ENCODE data around the gene POLR2M. TPM values are rescaled to one million over a fixed set of nuclear protein-coding genes. Genes with fewer than 3 reads are reported as not detected.

The POLR2M gene
- total and polyA plus RNA-seq, 2 donors (not counting 1 experiment from before 2014, with no cell fraction given): 17.0 to 67.4 TPM

DNA sequence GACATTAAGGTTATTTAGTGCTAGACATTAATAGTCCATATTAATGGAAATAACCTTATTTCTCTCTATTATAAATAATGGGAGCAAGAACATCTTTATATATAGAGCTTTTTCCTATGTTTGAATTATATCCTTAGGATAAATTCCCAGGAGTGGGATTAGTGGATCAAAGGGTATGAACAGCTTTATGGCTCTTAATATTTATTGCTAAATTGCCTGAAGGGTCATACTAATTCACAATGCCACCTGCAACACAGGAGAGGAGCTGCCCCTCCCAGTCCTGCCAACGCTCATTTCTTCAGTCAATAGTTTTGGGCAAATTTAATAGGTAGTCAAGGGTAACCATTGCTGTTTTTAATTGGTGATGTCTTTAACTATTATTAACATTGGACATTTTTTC lies 48.9 kb upstream of the POLR2M start:
- POLR2A ChIA-PET: no interaction called here
- no peaks in the 10 kb centered on the region for H3K79me2 ChIP-seq (ENCODE audit: control insufficient read depth, insufficient read depth, low read length)
- WGBS (ENCODE audit: insufficient coverage): no CpG with 5 or more reads among the region's 1 CpG
- no peak overlapping the region for H2AFZ ChIP-seq (ENCODE audit: insufficient read depth, low read depth, low read length, poor library complexity, severe bottlenecking)
- intact Hi-C loops (cut with micrococcal nuclease): loop anchor here (5.0 kb wide), 1 partner anchor 95 kb away; no protein-coding TSS in a partner anchor
- H3K4me3 ChIP-seq (ENCODE audit: control extremely low read depth in 1 of 5, extremely low read depth in 1 of 5, insufficient read depth in 1 of 5, low read depth in 2 of 5, low read length in 4 of 5): no peak overlapping the region
- H3K27me3 Mint-ChIP-seq: peaks cover 12% of the 10 kb centered on the region
- ATAC-seq (ENCODE audit: low read depth): no peak
- H3K4me1 ChIP-seq (ENCODE audit: control insufficient read depth in 2 of 2, insufficient read depth in 2 of 2, low read length in 2 of 2): no peaks in the 10 kb centered on the region
- H3K27me3 ChIP-seq (replicated peaks in 1 of 4; ENCODE audit: control extremely low read depth in 1 of 4, control insufficient read depth in 3 of 4, insufficient read depth in 4 of 4, low read length in 3 of 4): no peaks in the 10 kb centered on the region
- TF ChIP-seq EZH2 (IDR thresholded peaks at IDR 0.05; ENCODE audit: borderline replicate concordance, insufficient read depth, low read depth, low read length, poor library complexity, severe bottlenecking): no peak
- TF ChIP-seq, protein P1, sequence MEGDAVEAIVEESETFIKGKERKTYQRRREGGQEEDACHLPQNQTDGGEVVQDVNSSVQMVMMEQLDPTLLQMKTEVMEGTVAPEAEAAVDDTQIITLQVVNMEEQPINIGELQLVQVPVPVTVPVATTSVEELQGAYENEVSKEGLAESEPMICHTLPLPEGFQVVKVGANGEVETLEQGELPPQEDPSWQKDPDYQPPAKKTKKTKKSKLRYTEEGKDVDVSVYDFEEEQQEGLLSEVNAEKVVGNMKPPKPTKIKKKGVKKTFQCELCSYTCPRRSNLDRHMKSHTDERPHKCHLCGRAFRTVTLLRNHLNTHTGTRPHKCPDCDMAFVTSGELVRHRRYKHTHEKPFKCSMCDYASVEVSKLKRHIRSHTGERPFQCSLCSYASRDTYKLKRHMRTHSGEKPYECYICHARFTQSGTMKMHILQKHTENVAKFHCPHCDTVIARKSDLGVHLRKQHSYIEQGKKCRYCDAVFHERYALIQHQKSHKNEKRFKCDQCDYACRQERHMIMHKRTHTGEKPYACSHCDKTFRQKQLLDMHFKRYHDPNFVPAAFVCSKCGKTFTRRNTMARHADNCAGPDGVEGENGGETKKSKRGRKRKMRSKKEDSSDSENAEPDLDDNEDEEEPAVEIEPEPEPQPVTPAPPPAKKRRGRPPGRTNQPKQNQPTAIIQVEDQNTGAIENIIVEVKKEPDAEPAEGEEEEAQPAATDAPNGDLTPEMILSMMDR (IDR thresholded peaks at IDR 0.05): no peak
- H3K36me3 ChIP-seq (replicated peaks in 1 of 2; ENCODE audit: control extremely low read depth in 1 of 2, control insufficient read depth in 1 of 2, extremely low read depth in 1 of 2, insufficient read depth in 2 of 2, low read length in 1 of 2): no peaks in the 10 kb centered on the region
- no peak overlapping the region for H3K4me3 Mint-ChIP-seq
- H3K9ac ChIP-seq (ENCODE audit: low read length): no peak overlapping the region
- H3K27ac Mint-ChIP-seq: no peak overlapping the region
- no peaks in the 10 kb centered on the region for H4K20me1 ChIP-seq (ENCODE audit: control insufficient read depth, insufficient read depth, low read length, poor library complexity, severe bottlenecking)
- no peaks in the 10 kb centered on the region for H3K9me3 Mint-ChIP-seq (ENCODE audit: insufficient read depth)
- no peak for DNase-seq
- no peak overlapping the region for H3K4me2 ChIP-seq (replicated peaks; ENCODE audit: low read depth, low read length, poor library complexity, severe bottlenecking)
- no peak overlapping the region for H3K27ac ChIP-seq (ENCODE audit: low read length in 2 of 2)
- no peaks in the 10 kb centered on the region for H3K9me3 ChIP-seq (ENCODE audit: control extremely low read depth in 1 of 3, control insufficient read depth in 2 of 3, insufficient read depth in 1 of 3, low read length in 2 of 3)
- no peaks in the 10 kb centered on the region for H3K4me1 Mint-ChIP-seq
- CTCF ChIA-PET: interaction anchor here (1.8 to 5.0 kb wide), 3 partner anchors 7 to 99 kb away, joined by 5 to 33 read pairs (median 6); no protein-coding TSS in a partner anchor

DNA sequence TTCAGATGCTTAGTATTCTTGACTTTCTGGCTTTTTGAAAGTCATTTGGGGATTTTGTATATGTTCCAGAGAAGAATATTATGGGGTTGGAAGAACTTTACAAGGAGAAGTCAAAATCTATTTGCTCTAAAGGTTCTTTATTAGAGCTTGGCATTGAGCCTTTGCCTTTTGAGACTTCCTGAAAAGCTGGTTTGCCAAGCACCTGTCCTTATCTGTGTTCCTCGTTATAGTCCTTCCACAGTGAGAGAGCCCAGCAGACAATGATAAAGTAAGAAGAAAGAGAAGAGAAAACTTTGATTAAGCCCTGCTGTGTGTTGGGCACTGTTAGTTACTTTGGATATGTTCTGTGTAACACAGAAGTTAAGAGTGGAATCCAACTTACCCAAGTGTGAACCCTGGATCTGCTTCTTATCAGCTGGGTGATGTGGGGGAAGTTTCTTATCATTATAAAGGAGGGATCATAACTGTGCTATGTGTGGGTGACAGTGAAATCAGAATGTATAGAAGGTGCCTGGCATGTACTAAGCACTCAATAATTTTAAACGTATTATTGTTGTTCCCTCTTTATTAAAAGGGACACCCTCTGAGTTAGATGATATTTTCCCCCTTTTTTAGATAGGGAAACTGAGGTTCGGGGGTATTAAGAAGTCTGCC lies 44.3 kb upstream of the POLR2M start:
- no peak overlapping the region for H3K4me3 Mint-ChIP-seq
- Histone ChIP-seq H2AFZ (ENCODE audit: insufficient read depth, low read depth, low read length, poor library complexity, severe bottlenecking) (no peak overlapping the region), H3K36me3 (replicated peaks in 1 of 2; ENCODE audit: control extremely low read depth in 1 of 2, control insufficient read depth in 1 of 2, extremely low read depth in 1 of 2, insufficient read depth in 2 of 2, low read length in 1 of 2) (no peaks in the 10 kb centered on the region), H3K27me3 (replicated peaks in 1 of 4; ENCODE audit: control extremely low read depth in 1 of 4, control insufficient read depth in 3 of 4, insufficient read depth in 4 of 4, low read length in 3 of 4) (no peaks in the 10 kb centered on the region), H4K20me1 (ENCODE audit: control insufficient read depth, insufficient read depth, low read length, poor library complexity, severe bottlenecking) (no peaks in the 10 kb centered on the region), H3K9me3 (ENCODE audit: control extremely low read depth in 1 of 3, control insufficient read depth in 2 of 3, insufficient read depth in 1 of 3, low read length in 2 of 3) (no peaks in the 10 kb centered on the region), H3K4me1 (ENCODE audit: control insufficient read depth in 2 of 2, insufficient read depth in 2 of 2, low read length in 2 of 2) (no peaks in the 10 kb centered on the region), H3K4me3 (ENCODE audit: control extremely low read depth in 1 of 5, extremely low read depth in 1 of 5, insufficient read depth in 1 of 5, low read depth in 2 of 5, low read length in 4 of 5) (no peak overlapping the region), H3K4me2 (replicated peaks; ENCODE audit: low read depth, low read length, poor library complexity, severe bottlenecking) (no peak overlapping the region), H3K27ac (ENCODE audit: low read length in 2 of 2) (no peak overlapping the region), H3K9ac (ENCODE audit: low read length) (no peak overlapping the region), H3K79me2 (ENCODE audit: control insufficient read depth, insufficient read depth, low read length) (no peaks in the 10 kb centered on the region)
- DNase-seq (no peak), ATAC-seq (ENCODE audit: low read depth) (no peak)
- ChIA-PET POLR2A (no interaction called here), CTCF (interaction anchor here (0.6 kb wide), 1 partner anchor 100 kb away, joined by 3 read pairs; no protein-coding TSS in a partner anchor)
- no peak overlapping the region for H3K27ac Mint-ChIP-seq
- WGBS (ENCODE audit: insufficient coverage): 25% methylated on average over 1 of the region's 3 CpGs
- no peaks in the 10 kb centered on the region for H3K4me1 Mint-ChIP-seq
- intact Hi-C loops (cut with micrococcal nuclease): no loop called here
- TF ChIP-seq EZH2 (IDR thresholded peaks at IDR 0.05; ENCODE audit: borderline replicate concordance, insufficient read depth, low read depth, low read length, poor library complexity, severe bottlenecking): no peak
- TF ChIP-seq, protein P1 (IDR thresholded peaks at IDR 0.05): no peak
- H3K9me3 Mint-ChIP-seq (ENCODE audit: insufficient read depth): no peaks in the 10 kb centered on the region
- H3K27me3 Mint-ChIP-seq: peaks cover 28% of the 10 kb centered on the region

All from B cell (primary cell).